GM12874 (cell line): ENCODE results near the gene PHF2.

Experiments
- TF ChIP-seq, protein P1 (sequence below): IDR thresholded peaks from 2 replicates; pipeline ENCODE4 v1.5.1; 2011; ENCODE audit warnings: low read depth, mild to moderate bottlenecking, control low read depth, low read length, moderate library complexity; ENCODE audit not compliant: insufficient read depth

The PHF2 gene

DNA sequence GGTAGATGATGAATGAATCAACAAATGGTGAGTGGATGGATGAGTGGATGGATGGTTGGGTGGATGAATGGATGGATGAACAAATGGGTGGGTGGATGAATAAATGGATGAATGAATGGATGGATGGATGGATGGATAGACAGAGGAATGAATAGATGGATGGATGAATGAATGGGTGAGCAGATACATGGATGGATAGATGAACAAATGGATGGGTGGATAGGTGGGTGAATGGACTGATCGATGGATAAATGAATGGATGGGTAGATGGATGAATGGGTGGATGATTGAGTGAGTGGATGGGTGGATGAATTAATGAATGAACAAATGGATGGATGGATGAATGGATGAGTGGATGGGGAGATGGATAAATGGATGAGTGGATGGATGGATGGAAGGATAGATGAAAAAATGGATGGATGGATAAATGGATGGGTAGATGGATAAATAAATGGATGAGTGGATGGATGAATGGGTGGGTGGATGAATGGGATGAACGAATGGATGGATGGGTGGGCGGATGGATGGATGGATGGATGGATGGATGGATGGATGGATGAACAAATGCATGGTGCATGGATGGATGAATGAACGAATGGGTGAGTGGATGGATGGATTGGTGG is 85.7 kb downstream of the PHF2 start:
- TF ChIP-seq, protein P1, sequence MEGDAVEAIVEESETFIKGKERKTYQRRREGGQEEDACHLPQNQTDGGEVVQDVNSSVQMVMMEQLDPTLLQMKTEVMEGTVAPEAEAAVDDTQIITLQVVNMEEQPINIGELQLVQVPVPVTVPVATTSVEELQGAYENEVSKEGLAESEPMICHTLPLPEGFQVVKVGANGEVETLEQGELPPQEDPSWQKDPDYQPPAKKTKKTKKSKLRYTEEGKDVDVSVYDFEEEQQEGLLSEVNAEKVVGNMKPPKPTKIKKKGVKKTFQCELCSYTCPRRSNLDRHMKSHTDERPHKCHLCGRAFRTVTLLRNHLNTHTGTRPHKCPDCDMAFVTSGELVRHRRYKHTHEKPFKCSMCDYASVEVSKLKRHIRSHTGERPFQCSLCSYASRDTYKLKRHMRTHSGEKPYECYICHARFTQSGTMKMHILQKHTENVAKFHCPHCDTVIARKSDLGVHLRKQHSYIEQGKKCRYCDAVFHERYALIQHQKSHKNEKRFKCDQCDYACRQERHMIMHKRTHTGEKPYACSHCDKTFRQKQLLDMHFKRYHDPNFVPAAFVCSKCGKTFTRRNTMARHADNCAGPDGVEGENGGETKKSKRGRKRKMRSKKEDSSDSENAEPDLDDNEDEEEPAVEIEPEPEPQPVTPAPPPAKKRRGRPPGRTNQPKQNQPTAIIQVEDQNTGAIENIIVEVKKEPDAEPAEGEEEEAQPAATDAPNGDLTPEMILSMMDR: no peak

DNA sequence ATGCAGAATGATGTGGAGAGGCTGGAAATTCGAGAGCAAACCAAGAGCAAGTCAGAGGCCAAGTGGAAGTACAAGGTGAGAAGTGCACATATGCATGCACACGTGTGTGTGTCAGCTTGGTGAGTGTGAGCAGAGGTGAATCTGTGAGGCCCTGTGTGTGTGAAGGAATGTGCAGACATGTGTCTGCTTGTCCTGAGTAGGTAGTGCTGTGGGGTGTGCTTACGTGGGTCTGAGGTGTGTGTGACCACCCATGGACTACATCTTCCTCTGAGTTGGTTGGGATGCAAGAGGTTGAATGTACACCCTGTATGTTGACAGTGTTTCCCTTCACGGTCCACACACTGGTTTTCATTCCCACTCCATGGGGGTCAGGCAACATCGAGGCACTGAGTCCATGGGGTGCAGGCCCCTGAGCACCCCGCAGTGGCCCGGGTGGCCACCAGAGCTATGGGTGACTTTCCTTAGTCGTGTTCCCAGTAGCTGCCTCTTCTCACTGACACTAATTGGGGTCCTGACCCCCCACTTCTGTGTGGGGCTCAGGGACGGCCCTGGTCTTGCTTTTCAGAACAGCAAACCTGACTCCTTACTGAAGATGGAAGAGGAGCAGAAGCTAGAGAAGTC is 86.7 kb downstream of the PHF2 start:
- TF ChIP-seq, protein P1: no peak

DNA sequence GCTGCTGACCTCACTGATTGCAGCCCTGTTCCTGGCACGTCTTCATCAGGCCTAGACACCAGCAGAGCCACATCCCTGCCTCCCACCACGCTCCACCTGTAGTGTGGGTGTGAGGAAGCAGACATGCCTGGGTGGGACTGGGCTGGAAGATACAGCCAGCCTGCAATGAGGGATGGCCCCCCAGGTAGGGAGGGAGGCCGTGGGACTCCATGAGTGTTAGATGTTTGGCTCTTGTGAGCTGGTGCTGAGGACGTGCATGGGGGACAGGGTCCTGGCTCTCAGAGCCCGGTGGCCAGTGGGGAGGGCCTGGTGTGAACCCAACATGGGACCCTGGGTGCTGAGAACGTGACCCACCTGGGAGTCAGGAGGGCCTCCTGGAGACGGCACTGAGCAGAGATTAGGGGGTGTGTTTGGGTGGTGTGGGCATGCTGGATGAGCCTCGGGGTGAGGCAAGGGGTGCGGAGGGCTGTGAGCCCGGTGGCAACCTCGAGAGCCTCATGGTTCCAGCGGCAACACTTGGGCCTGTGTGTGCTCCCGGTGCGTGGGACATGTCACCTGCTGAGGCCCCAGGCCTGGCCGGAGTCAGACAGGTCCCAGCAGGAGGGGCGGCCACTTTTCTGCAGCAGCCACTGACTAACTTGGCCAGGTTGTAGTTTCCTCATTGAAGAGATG is 87.6 kb downstream of the PHF2 start:
- TF ChIP-seq, protein P1: no peak

DNA sequence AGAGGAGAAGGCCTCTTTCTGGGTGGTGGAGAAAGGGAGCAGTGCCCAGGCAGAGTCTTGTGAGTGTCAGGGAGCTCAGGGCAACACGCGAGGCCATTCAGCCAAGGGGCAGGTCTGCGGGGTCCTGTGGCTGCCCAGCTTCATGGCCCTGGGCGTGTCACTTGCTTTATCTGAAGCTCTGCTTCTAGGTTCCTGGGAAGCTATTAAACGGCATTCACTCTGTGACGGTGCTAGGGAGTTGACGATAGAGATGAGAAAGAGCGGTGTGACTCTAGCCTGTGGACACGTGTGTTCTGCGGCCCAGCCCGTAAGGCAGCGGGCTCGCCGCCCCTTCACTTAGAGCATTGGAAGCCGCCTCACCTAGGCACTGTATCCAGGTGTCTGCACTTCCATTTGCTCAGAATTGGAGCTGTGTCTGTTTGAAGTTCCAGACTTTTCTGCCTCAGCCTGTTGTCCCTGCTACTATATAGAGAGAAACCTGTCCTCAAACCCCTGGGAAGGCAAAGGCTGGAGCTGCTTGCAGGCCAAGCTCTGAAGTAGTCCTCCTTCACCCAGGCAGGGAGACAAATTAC is 88.3 kb downstream of the PHF2 start:
- TF ChIP-seq, protein P1: no peak

DNA sequence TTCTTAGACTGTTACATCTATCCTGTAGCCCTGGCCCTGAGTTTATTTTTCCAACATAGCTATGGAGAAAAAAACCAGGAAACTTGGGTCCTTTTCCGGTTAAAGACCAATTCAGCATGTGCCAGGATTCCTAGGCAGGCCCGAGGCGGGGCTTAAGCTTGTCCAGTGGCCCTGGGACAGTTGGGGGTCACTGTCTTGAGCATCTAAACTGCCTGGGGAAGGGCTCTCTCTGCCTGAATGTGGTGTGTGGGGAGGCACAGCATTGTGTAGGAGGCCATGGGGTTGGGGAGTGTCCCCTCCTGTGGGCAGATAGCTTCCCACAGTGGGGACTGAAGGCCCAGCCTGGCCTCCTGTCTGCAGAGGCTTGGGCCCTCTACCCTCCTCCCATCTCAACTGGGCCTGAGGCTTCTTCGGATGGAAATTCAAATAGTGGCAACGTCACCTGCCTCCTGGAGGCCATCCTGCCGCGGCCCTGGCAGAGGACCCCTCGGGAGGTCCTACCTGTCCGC is 88.8 kb downstream of the PHF2 start:
- TF ChIP-seq, protein P1: no peak

DNA sequence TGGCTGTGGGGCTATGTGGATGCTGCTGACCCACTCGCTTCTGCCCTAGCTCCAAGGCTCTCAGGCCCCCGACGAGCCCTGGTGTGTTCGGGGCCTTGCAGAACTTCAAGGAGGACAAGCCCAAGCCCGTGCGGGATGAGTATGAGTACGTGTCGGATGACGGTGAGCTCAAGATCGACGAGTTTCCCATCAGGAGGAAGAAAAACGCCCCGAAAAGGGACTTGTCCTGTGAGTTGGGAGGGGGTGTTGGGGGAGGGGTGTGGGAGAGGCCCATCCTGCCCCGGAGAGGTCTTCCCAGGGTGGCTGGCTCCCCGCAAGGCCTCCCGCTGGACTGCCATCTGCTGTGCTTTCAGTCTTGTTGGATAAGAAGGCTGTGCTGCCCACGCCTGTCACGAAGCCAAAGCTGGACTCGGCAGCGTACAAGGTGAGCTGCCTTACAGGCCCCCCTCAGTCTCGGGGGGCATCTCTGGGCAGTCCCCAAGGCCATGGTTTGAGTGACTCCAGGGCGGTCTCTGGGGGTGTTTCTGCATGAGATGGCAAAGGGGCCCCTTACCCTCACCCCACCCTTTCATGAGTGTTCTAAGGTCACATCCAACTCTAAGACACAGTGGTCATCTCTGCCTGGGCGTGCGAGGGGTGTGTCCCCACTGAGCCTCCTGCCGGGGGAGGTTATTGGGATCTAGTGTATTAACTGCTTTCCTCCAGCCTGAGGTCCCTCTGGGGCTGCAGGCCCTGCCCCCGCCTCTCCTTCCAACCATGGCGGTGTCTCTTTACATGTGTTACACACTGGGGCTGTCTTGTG is 89.5 kb downstream of the PHF2 start:
- TF ChIP-seq, protein P1: no peak
